Astrocyte (in vitro differentiated cells and primary cell): ENCODE results near the gene PSMD5. TPM values are rescaled to one million over a fixed set of nuclear protein-coding genes. Genes with fewer than 3 reads are reported as not detected.

Experiments used
- DNase-seq: peaks from one replicate; pipeline ENCODE4 v3.0.0-alpha.2; 2010; ENCODE audit warnings: low read depth
- FAIRE-seq: peaks from 2 replicates; lab custom pipeline; 2011; peaks lifted over from hg19 to GRCh38; lab: Jason Lieb, UNC
- H2AFZ ChIP-seq: 2 replicates; pipeline ENCODE4 v1.6.0; 2012; ENCODE audit warnings: low read depth, low read length, inconsistent platforms
- H3K27ac ChIP-seq: 2 replicates; pipeline ENCODE4 v1.5.1; 2011; ENCODE audit warnings: low read depth, low read length, inconsistent platforms
- H3K27me3 ChIP-seq: 2 replicates; pipeline ENCODE4 v1.6.0; 2011; ENCODE audit warnings: low read length, inconsistent platforms; ENCODE audit not compliant: insufficient read depth
- H3K36me3 ChIP-seq: 2 replicates; pipeline ENCODE4 v1.5.1; 2011; ENCODE audit warnings: low read length, inconsistent platforms; ENCODE audit not compliant: insufficient read depth
- H3K4me1 ChIP-seq: 2 replicates; pipeline ENCODE4 v1.5.1; 2011; ENCODE audit warnings: low read length, inconsistent platforms; ENCODE audit not compliant: insufficient read depth
- H3K4me2 ChIP-seq: 2 replicates; pipeline ENCODE4 v1.6.0; 2012; ENCODE audit warnings: low read length, inconsistent platforms
- H3K4me3 ChIP-seq: 2 replicates; pipeline ENCODE4 v1.5.1; 2011; ENCODE audit warnings: low read depth, mild to moderate bottlenecking, low read length, inconsistent platforms; ENCODE audit not compliant: insufficient read depth
- H3K79me2 ChIP-seq: 2 replicates; pipeline ENCODE4 v1.6.0; 2012; ENCODE audit warnings: mild to moderate bottlenecking, low read length, inconsistent platforms; ENCODE audit not compliant: insufficient read depth
- H3K9ac ChIP-seq: 2 replicates; pipeline ENCODE4 v1.6.0; 2012; ENCODE audit warnings: mild to moderate bottlenecking, low read length, inconsistent platforms
- H3K9me3 ChIP-seq: 2 replicates; pipeline ENCODE4 v1.5.1; 2012; ENCODE audit warnings: low read depth, mild to moderate bottlenecking, low read length, inconsistent platforms; ENCODE audit not compliant: insufficient read depth
- H4K20me1 ChIP-seq: 2 replicates; pipeline ENCODE4 v1.6.0; 2012; ENCODE audit warnings: low read length, inconsistent platforms; ENCODE audit not compliant: insufficient read depth
- H3K27ac Mint-ChIP-seq: one replicate; pipeline ENCODE4 v1.8.0; 2021; ENCODE audit warnings: mild to moderate bottlenecking, mixed read lengths; ENCODE audit not compliant: unreplicated experiment
- H3K27me3 Mint-ChIP-seq: one replicate; pipeline ENCODE4 v1.8.0; 2021; ENCODE audit warnings: low read depth, mixed read lengths; ENCODE audit not compliant: unreplicated experiment
- H3K36me3 Mint-ChIP-seq: one replicate; pipeline ENCODE4 v1.8.0; 2021; ENCODE audit warnings: low read depth, mixed read lengths; ENCODE audit not compliant: unreplicated experiment
- H3K4me1 Mint-ChIP-seq: one replicate; pipeline ENCODE4 v1.8.0; 2021; ENCODE audit warnings: low read depth, mixed read lengths; ENCODE audit not compliant: unreplicated experiment
- H3K4me3 Mint-ChIP-seq: one replicate; pipeline ENCODE4 v1.8.0; 2021; ENCODE audit warnings: mild to moderate bottlenecking, moderate library complexity, mixed read lengths; ENCODE audit not compliant: unreplicated experiment
- H3K9me3 Mint-ChIP-seq: one replicate; pipeline ENCODE4 v1.8.0; 2021; ENCODE audit warnings: mild to moderate bottlenecking, mixed read lengths; ENCODE audit not compliant: unreplicated experiment
- EZH2 ChIP-seq: IDR thresholded peaks from 2 replicates; pipeline ENCODE4 v1.6.1; 2012; ENCODE audit warnings: mild to moderate bottlenecking, low read length, inconsistent platforms; ENCODE audit not compliant: insufficient read depth
- total RNA-seq: library from RNA; stranded (reverse); gene quantifications from 2 replicates; pipeline ENCODE4 v1.2.1, GENCODE V29; 2021
- TF ChIP-seq, protein P1 (sequence below): IDR thresholded peaks from 2 replicates; pipeline ENCODE4 v1.5.1; 2011; ENCODE audit warnings: low read depth, mild to moderate bottlenecking, inconsistent platforms, low read length, moderate library complexity; ENCODE audit not compliant: insufficient read depth

The PSMD5 gene
- total RNA-seq, 1 donor from 2014 or later: 66.2 TPM

DNA sequence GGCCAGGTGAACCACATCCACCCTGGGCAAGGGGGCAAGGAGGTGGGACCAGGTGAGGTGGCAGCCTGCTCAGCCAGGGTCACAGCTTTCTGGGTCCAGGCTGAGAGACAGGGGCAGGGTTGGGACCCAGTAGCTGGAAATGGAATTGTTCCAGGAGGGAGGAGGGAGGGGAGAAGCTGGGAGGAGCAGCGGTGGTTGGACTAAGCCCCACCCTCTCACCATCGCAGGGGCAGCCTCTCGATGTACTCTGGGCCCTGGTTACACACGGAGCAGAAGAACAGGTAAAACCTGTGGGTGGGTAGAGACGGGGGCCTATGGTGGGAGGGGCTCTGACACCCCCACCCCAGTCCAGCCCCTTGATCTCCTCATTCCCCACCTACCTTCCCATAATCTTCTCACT, 23.1 kb upstream of the PSMD5 start:
- DNase-seq: no peak
- TF ChIP-seq, protein P1, sequence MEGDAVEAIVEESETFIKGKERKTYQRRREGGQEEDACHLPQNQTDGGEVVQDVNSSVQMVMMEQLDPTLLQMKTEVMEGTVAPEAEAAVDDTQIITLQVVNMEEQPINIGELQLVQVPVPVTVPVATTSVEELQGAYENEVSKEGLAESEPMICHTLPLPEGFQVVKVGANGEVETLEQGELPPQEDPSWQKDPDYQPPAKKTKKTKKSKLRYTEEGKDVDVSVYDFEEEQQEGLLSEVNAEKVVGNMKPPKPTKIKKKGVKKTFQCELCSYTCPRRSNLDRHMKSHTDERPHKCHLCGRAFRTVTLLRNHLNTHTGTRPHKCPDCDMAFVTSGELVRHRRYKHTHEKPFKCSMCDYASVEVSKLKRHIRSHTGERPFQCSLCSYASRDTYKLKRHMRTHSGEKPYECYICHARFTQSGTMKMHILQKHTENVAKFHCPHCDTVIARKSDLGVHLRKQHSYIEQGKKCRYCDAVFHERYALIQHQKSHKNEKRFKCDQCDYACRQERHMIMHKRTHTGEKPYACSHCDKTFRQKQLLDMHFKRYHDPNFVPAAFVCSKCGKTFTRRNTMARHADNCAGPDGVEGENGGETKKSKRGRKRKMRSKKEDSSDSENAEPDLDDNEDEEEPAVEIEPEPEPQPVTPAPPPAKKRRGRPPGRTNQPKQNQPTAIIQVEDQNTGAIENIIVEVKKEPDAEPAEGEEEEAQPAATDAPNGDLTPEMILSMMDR: no peak
- no peak for TF ChIP-seq EZH2
- H3K27me3 ChIP-seq: no peaks in the 10 kb centered on the region
- H3K4me1 ChIP-seq: no peaks in the 10 kb centered on the region
- H3K9ac ChIP-seq: no peak overlapping the region
- Mint-ChIP-seq H3K27me3 (no peaks in the 10 kb centered on the region), H3K4me1 (peaks cover 2% of the 10 kb centered on the region), H3K27ac (no peak overlapping the region), H3K36me3 (peaks cover 3% of the 10 kb centered on the region), H3K4me3 (no peak overlapping the region), H3K9me3 (no peaks in the 10 kb centered on the region)
- H3K36me3 ChIP-seq: peaks cover 6% of the 10 kb centered on the region
- H4K20me1 ChIP-seq: no peaks in the 10 kb centered on the region
- no peaks in the 10 kb centered on the region for H3K9me3 ChIP-seq
- H3K4me3 ChIP-seq: no peak overlapping the region
- no peak overlapping the region for H3K27ac ChIP-seq
- H2AFZ ChIP-seq: no peak overlapping the region
- no peak for FAIRE-seq
- no peaks in the 10 kb centered on the region for H3K79me2 ChIP-seq
- H3K4me2 ChIP-seq: no peak overlapping the region

DNA sequence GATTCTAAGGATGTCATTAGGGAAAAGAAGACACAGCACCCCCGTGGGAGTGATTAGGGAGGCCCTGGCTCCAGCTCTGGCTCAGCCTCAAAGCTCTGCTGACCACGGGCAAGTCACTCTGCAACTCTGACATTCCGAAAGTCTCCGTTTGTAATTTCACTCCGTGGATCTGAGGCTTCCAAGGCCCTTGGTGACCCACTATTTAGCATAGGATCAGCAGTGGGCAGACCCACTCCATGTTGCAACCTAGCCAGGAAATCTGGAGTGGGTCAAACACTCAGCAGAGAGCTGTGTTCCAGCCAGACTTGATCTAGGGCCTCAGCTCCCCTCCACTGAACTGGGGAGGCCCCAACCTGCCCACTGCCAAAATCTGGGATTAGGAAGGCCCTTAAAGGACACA, 22.5 kb upstream of the PSMD5 start:
- H3K9ac ChIP-seq: no peak overlapping the region
- no peak overlapping the region for H2AFZ ChIP-seq
- no peaks in the 10 kb centered on the region for H4K20me1 ChIP-seq
- Mint-ChIP-seq H3K27ac (no peak overlapping the region), H3K9me3 (no peaks in the 10 kb centered on the region), H3K4me3 (no peak overlapping the region), H3K36me3 (peaks cover 8% of the 10 kb centered on the region), H3K4me1 (peaks cover 2% of the 10 kb centered on the region), H3K27me3 (no peaks in the 10 kb centered on the region)
- no peak overlapping the region for H3K4me3 ChIP-seq
- H3K9me3 ChIP-seq: no peaks in the 10 kb centered on the region
- no peaks in the 10 kb centered on the region for H3K79me2 ChIP-seq
- H3K27ac ChIP-seq: no peak overlapping the region
- TF ChIP-seq, protein P1: no peak
- TF ChIP-seq EZH2: no peak
- H3K27me3 ChIP-seq: no peaks in the 10 kb centered on the region
- FAIRE-seq (no peak), DNase-seq (no peak)
- H3K4me1 ChIP-seq: no peaks in the 10 kb centered on the region
- H3K4me2 ChIP-seq: no peak overlapping the region
- peaks cover 11% of the 10 kb centered on the region for H3K36me3 ChIP-seq

DNA sequence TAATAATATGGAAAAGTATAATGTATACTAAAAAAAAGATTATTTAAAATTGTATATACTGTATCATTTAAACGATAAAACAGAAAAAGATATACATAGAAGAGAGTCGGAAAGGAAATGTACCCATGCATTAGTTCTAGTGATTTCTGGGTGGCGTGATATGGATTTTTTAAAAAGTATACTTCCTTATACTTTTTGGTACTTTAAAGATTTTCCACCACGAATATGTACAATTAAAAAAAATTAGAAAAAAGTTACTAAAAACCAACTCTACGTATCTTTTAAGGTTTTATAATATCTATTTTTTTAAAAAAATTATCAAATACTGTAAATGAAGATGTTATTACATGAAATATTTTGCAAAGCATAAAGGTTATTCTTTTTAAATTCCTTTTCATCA, 22.0 kb upstream of the PSMD5 start:
- TF ChIP-seq, protein P1: no peak
- no peak for TF ChIP-seq EZH2
- H3K9ac ChIP-seq: no peak overlapping the region
- peaks cover 9% of the 10 kb centered on the region for H3K36me3 Mint-ChIP-seq
- H2AFZ ChIP-seq: no peak overlapping the region
- H3K4me3 ChIP-seq: no peak overlapping the region
- H3K4me1 Mint-ChIP-seq: peaks cover 2% of the 10 kb centered on the region
- H3K9me3 Mint-ChIP-seq: no peaks in the 10 kb centered on the region
- no peaks in the 10 kb centered on the region for H4K20me1 ChIP-seq
- no peak overlapping the region for H3K27ac Mint-ChIP-seq
- H3K9me3 ChIP-seq: no peaks in the 10 kb centered on the region
- H3K27ac ChIP-seq: no peak overlapping the region
- H3K27me3 ChIP-seq: no peaks in the 10 kb centered on the region
- H3K36me3 ChIP-seq: peaks cover 14% of the 10 kb centered on the region
- no peaks in the 10 kb centered on the region for H3K79me2 ChIP-seq
- FAIRE-seq (no peak), DNase-seq (no peak)
- no peak overlapping the region for H3K4me3 Mint-ChIP-seq
- no peaks in the 10 kb centered on the region for H3K27me3 Mint-ChIP-seq
- no peaks in the 10 kb centered on the region for H3K4me1 ChIP-seq
- H3K4me2 ChIP-seq: no peak overlapping the region
